Psoas muscle (tissue), 8 donors: ENCODE data around the gene HDDC2. TPM values are rescaled to one million over a fixed set of nuclear protein-coding genes. Genes with fewer than 3 reads are reported as not detected.

Experiments
- ATAC-seq, 4 donors: fragments of 200-7000 bp; cut with Tn5 transposase; one replicate each; pipeline ENCODE4 v1.9.1; 2020; ENCODE audit warnings: moderate library complexity in 3 of 4, mild to moderate bottlenecking in 2 of 4
- DNase-seq, 2 donors: peaks; one replicate each; pipeline ENCODE4 v3.0.0-alpha.2; 2020
- H3K27ac ChIP-seq: fragments of 200-600 bp; one replicate; pipeline ENCODE4 v1.8.0; 2022
- H3K27me3 ChIP-seq, 3 donors: fragments of 200-600 bp in 1 of 3; one replicate each; pipeline versions ENCODE4 v1.6.1 to v1.8.0; 2013 to 2022; ENCODE audit warnings: low read length in 2 of 3, mild to moderate bottlenecking in 2 of 3, moderate library complexity in 1 of 3; ENCODE audit not compliant: insufficient read depth in 3 of 3
- H3K36me3 ChIP-seq, 2 donors: fragments of 200-600 bp in 1 of 2; one replicate each; pipeline versions ENCODE4 v1.6.1 to v1.8.0; 2013 to 2022; ENCODE audit warnings: low read depth in 1 of 2, mild to moderate bottlenecking in 1 of 2, moderate library complexity in 1 of 2; ENCODE audit not compliant: insufficient read depth in 1 of 2
- H3K4me1 ChIP-seq: fragments of 200-600 bp; one replicate; pipeline ENCODE4 v1.8.0; 2022
- H3K4me3 ChIP-seq: fragments of 200-600 bp; one replicate; pipeline ENCODE4 v1.8.0; 2022; ENCODE audit warnings: mild to moderate bottlenecking
- H3K9me3 ChIP-seq: fragments of 200-600 bp; one replicate; pipeline ENCODE4 v1.8.0; 2022
- WGBS, 3 donors: extraction: QIAGEN DNeasy Blood & Tissue Kit; methylation state at CpG; one replicate each; pipeline versions ENCODE4 v1.1.6 to v1.1.7; 2013; 5-methylcytosine and 5-hydroxymethylcytosine counted together
- intact Hi-C, 2 donors: fragments of 100-400 bp; cut with DNase I; formaldehyde crosslinking; loops; one replicate each; pipeline versions ENCODE4 v1.11.0 to v1.14.2; 2022
- polyA plus RNA-seq, 3 donors: library from polyadenylated mRNA; stranded (reverse); fragments of 200-250 nt; gene quantifications; one replicate each; pipeline ENCODE4 v1.2.3, GENCODE V29; 2013
- total RNA-seq, 4 donors: library from RNA; stranded (reverse); fragmentation: NEBNext Ultra II Directional in 2 of 4; extraction: Animal tissue kit (Norgen Biotek cat#: 25700) in 2 of 4; gene quantifications; one replicate each; pipeline versions ENCODE4 v1.2.1 to v1.2.4, GENCODE V29; 2021 to 2023
- TF ChIP-seq, protein P1 (sequence below): fragments of 200-600 bp; IDR thresholded peaks from one replicate; pipeline ENCODE4 v1.8.0; 2022; ENCODE audit warnings: antibody characterized with exemption
- donor health status: healthy with polysubstance abuse.
- donor health status: DM: no; HTN: no; CAD: no; lungs with moderate emphysema.
- donor health status: Bipolar disorder and iron deficiency.
- donor health status: healthy.
- donor health status: DM: yes; HTN: yes; CAD: no.
- donor health status: DM: no; HTN: no; CAD: no.
- donor health status: DM: no; HTN: no; CAD: no.
- donor health status: DM: yes; HTN: yes; CAD: no.

The HDDC2 gene
- total and polyA plus RNA-seq, 7 donors = 72.5 to 151 (median 103) TPM

- no peak overlapping the region for H3K27ac ChIP-seq
- TF ChIP-seq, protein P1, sequence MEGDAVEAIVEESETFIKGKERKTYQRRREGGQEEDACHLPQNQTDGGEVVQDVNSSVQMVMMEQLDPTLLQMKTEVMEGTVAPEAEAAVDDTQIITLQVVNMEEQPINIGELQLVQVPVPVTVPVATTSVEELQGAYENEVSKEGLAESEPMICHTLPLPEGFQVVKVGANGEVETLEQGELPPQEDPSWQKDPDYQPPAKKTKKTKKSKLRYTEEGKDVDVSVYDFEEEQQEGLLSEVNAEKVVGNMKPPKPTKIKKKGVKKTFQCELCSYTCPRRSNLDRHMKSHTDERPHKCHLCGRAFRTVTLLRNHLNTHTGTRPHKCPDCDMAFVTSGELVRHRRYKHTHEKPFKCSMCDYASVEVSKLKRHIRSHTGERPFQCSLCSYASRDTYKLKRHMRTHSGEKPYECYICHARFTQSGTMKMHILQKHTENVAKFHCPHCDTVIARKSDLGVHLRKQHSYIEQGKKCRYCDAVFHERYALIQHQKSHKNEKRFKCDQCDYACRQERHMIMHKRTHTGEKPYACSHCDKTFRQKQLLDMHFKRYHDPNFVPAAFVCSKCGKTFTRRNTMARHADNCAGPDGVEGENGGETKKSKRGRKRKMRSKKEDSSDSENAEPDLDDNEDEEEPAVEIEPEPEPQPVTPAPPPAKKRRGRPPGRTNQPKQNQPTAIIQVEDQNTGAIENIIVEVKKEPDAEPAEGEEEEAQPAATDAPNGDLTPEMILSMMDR = no peak
- no peak for ATAC-seq
Observed at GRCh38 chr6:125258651-125259353, 43.0 kb downstream of the HDDC2 start.

DNA sequence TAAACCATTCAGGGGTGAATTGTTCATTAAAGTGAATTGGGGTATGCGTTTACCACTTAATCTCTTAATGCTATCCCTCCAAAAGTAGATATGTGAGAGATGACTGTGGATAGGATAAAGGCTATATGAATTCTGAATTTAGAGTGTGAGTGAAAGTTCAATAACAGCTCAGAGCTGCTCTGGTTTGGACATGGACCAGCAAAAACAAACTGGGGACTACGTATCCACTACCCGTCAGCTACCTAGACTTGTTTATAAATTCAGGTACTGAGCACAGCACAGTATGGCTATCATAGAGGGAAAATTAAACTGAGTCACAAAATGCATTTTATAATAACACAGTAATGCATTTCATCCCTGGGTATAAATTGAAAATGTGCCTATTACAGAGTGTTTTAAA is 44.4 kb downstream of the HDDC2 start:
- no peak overlapping the region for H3K4me3 ChIP-seq
- H3K27me3 ChIP-seq = no peaks in the 10 kb centered on the region
- intact Hi-C loops = no loop called here
- H3K9me3 ChIP-seq = no peaks in the 10 kb centered on the region
- peaks cover 0 to 42% of the 10 kb centered on the region in 2 donors for H3K36me3 ChIP-seq
- H3K4me1 ChIP-seq = no peaks in the 10 kb centered on the region
- H3K27ac ChIP-seq = no peak overlapping the region
- no peak for ATAC-seq
- TF ChIP-seq, protein P1 = no peak
- 95 to 98% (median 95%) methylated on average over 3 of the region's 3 CpGs for WGBS, 3 donors
- no peak for DNase-seq

More at GRCh38 chr6:125258651-125259353, 43.0 kb downstream of the HDDC2 start:
- no peak overlapping the region for H3K4me3 ChIP-seq
- H3K36me3 ChIP-seq = peaks cover 0 to 57% of the 10 kb centered on the region in 2 donors
- intact Hi-C loops = no loop called here
- no peaks in the 10 kb centered on the region for H3K27me3 ChIP-seq
- DNase-seq = no peak
- WGBS, 3 donors = 94 to 97% (median 94%) methylated on average over 2 of the region's 2 CpGs
- no peaks in the 10 kb centered on the region for H3K4me1 ChIP-seq
- no peaks in the 10 kb centered on the region for H3K9me3 ChIP-seq

- Histone ChIP-seq H3K9me3 (no peaks in the 10 kb centered on the region), H3K36me3 (peaks cover 0 to 39% of the 10 kb centered on the region in 2 donors), H3K27me3 (no peaks in the 10 kb centered on the region), H3K4me1 (no peaks in the 10 kb centered on the region), H3K4me3 (no peak overlapping the region), H3K27ac (no peak overlapping the region)
- intact Hi-C loops = no loop called here
- TF ChIP-seq, protein P1 = no peak
- ATAC-seq (no peak), DNase-seq (no peak)
- 74 to 82% (median 76%) methylated on average over 3 of the region's 3 CpGs for WGBS, 3 donors
Observed at GRCh38 chr6:125255201-125255600, 46.6 kb downstream of the HDDC2 start.

DNA sequence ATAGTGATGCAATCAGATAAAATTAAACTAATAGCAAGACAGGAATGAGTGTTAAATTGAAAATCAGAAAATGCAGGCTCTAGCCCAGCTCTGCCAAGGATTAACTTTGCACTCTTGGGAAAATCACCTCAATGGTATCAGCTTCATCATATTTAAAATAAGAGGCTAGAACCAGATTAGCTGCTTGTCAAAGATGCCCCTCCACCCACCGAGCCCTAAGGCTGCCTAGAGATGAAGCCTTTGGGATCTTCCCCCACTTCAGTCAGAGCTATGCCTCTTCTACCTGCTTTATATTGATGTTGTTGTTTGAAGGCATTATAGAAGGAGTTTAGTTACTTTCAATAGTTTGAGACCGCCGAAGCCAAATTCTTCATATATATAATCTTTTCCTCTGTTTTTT is 47.4 kb downstream of the HDDC2 start:
- ATAC-seq = no peak
- TF ChIP-seq, protein P1 = no peak
- DNase-seq = no peak
- H3K9me3 ChIP-seq = no peaks in the 10 kb centered on the region
- no peaks in the 10 kb centered on the region for H3K4me1 ChIP-seq
- 95 to 97% (median 97%) methylated on average over 3 of the region's 3 CpGs for WGBS, 3 donors
- no peak overlapping the region for H3K4me3 ChIP-seq
- intact Hi-C loops = no loop called here
- H3K27ac ChIP-seq = peak overlapping the region; percentile 7
- no peaks in the 10 kb centered on the region for H3K27me3 ChIP-seq
- H3K36me3 ChIP-seq = peaks cover 0 to 37% of the 10 kb centered on the region in 2 donors

DNA sequence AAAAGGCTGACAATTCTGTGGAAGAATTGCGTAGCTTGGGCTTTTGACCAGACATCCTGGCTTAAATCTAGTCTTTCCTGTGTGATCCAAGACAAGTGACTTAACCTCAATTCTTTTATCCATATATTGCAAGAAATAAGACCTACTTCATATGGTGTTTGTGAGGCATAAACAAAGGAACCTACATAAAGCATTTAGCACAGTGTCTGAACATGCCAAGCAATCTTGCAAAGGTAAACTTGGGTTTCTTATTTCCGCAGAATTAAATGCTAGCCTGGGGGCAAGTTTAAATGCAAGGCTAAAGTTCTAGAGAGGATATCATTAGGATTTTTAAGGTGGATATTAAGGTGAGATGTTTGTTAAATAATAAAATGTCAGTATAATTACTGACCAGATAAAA is 47.9 kb downstream of the HDDC2 start:
- TF ChIP-seq, protein P1 = no peak
- WGBS, 3 donors = 94 to 98% (median 95%) methylated on average over 2 of the region's 2 CpGs
- DNase-seq = no peak
- no peaks in the 10 kb centered on the region for H3K4me1 ChIP-seq
- ATAC-seq = no peak
- H3K9me3 ChIP-seq = no peaks in the 10 kb centered on the region
- no peak overlapping the region for H3K4me3 ChIP-seq
- intact Hi-C loops = no loop called here
- H3K27ac ChIP-seq = no peak overlapping the region
- H3K36me3 ChIP-seq = peaks cover 0 to 37% of the 10 kb centered on the region in 2 donors
- H3K27me3 ChIP-seq = no peaks in the 10 kb centered on the region
